ENCODE measurements around the gene ABCA7. TPM values are rescaled to one million over a fixed set of nuclear protein-coding genes. Genes with fewer than 3 reads are reported as not detected.

ABCA7 gene
- total and polyA plus RNA-seq, 3 donors from 2014 or later: 7.3 to 14.6 (median 12.1) TPM

- Histone ChIP-seq H3K9me3 (no peaks in the 10 kb centered on the region), H3K27ac (no peak overlapping the region), H3K4me3 (no peak overlapping the region), H3K27me3 (no peaks in the 10 kb centered on the region), H3K36me3 (ENCODE audit: low read depth, missing control alignments) (no peaks in the 10 kb centered on the region), H3K4me1 (peaks cover 10% of the 10 kb centered on the region)
- DNase-seq: no peak
- WGBS, 2 donors: 93 to 94% methylated on average over 12 to 37 of the region's 38 CpGs
- TF ChIP-seq CTCF (IDR thresholded peaks at IDR 0.05) (no peak), POLR2A (IDR thresholded peaks at IDR 0.05) (no peak)
- intact Hi-C loops (cut with DNase I; ENCODE audit: low total_unique reads): no loop called here
These were observed 51.0 kb downstream of the ABCA7 start for GRCh38 chr19:1090731-1091543.

DNA sequence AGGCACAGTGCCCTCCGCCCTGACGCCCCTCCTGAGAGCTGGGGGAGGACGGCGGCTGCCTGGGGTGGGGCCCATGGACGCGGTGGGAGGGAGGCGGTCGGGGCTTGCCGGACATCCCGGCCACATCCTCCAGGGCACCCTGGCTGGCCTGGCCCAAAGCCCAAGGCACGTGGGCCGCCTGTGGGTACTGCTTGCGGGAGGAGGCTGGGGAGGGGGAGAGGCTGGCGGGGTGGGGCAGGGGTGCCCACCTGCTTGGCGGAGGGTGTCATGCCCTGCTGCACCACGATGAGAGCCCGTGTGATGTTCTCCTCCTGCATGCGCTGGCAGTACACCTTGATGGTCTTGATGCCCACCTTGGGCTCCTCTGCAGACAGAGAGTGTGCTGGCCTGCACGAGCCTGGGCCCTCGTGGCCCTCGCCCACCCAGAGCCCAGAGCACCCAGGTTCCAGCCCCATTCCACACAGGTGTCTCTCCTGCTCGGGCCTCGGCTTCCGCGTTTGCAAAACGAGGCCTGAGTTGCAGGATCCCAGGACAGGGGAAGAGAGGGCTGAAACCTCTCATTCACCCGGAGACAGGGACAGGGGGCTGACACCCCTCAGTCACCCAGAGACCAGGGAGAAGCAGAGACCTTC, 51.8 kb downstream of the ABCA7 start:
- intact Hi-C loops (cut with DNase I; ENCODE audit: low total_unique reads): no loop called here
- no peak for DNase-seq
- 92% methylated on average over 27 of the region's 27 CpGs; no CpG with 5 or more reads in 1 of the 2 donors for WGBS, 2 donors
- Histone ChIP-seq H3K27me3 (no peaks in the 10 kb centered on the region), H3K4me1 (peaks cover 10% of the 10 kb centered on the region), H3K4me3 (no peak overlapping the region), H3K27ac (no peak overlapping the region), H3K36me3 (ENCODE audit: low read depth, missing control alignments) (no peaks in the 10 kb centered on the region), H3K9me3 (no peaks in the 10 kb centered on the region)
- no peak for TF ChIP-seq POLR2A (IDR thresholded peaks at IDR 0.05)
- no peak for TF ChIP-seq CTCF (IDR thresholded peaks at IDR 0.05)

DNA sequence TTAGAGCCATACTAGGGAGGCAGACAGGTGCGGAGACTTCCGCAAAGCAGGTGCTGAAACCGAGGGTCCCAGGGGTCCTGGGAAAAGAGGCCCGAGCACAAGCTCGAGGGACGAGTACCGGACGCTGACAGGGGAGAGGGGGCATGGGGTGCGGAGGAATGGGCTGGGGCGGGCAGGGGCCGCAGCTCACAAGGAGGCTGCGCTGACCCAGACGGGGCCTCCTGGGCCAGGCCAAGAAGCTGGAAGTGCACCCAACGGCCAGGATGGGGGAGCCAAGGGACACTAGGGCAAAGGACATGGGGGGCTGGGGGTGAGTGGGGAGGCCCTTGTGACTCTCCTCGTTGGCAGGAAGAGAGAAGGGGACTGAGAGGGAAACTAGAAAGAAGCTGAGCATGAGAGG, 53.4 kb downstream of the ABCA7 start:
- DNase-seq: no peak
- Histone ChIP-seq H3K27me3 (no peaks in the 10 kb centered on the region), H3K9me3 (no peaks in the 10 kb centered on the region), H3K4me1 (peaks cover 12% of the 10 kb centered on the region), H3K4me3 (no peak overlapping the region), H3K36me3 (ENCODE audit: low read depth, missing control alignments) (no peaks in the 10 kb centered on the region), H3K27ac (no peak overlapping the region)
- intact Hi-C loops (cut with DNase I; ENCODE audit: low total_unique reads): no loop called here
- TF ChIP-seq CTCF (IDR thresholded peaks at IDR 0.05) (no peak), POLR2A (IDR thresholded peaks at IDR 0.05) (no peak)
- WGBS, 2 donors: 77 to 89% methylated on average over 15 of the region's 15 CpGs

DNA sequence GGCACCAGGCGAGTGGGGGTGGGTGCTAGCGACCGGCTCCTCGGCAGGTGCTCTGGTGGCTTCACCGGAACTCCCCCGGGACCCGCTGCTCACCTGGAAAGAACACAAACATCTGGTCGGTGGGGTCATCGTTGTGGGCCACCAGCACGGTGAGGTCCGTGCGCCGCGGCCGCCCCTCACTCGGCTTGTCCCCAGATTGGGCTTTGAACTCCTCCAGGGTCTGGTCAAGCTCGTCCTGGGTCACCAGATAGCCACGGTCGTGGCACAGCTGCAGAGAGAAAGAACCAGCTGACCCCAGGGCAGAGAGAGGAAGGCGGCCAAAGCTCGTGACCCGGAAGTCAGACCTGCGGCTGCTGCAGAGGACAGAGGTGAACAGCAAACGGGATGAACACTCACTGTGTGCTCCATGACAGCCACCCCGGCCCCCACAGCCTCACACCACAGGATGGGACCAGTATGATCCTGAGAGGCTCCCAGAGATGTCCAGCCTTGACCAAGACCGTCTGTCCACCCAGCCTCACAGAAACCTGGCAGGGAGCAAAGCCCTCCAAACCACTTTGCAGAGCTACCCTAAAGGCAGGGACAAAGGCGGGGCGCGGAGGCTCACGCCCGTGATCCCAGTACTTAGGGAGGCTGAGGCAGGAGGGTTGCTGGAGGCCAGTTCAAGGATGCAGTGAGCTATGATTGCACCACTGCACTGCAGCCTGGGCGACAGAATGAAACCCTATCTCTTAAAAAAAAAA, 54.1 kb downstream of the ABCA7 start:
- H3K27ac ChIP-seq: no peak overlapping the region
- no peak for TF ChIP-seq POLR2A (IDR thresholded peaks at IDR 0.05)
- TF ChIP-seq CTCF (IDR thresholded peaks at IDR 0.05): no peak
- peaks cover 19% of the 10 kb centered on the region for H3K4me1 ChIP-seq
- no peak for DNase-seq
- WGBS, 2 donors: 36 to 58% methylated on average over 22 to 32 of the region's 32 CpGs
- no peaks in the 10 kb centered on the region for H3K36me3 ChIP-seq (ENCODE audit: low read depth, missing control alignments)
- H3K9me3 ChIP-seq: no peaks in the 10 kb centered on the region
- no peaks in the 10 kb centered on the region for H3K27me3 ChIP-seq
- H3K4me3 ChIP-seq: peak overlapping the region; percentile 87 to 92
- intact Hi-C loops (cut with DNase I; ENCODE audit: low total_unique reads): no loop called here

Data from testis (tissue), 3 donors.